SU-DHL-6 (cell line): ENCODE measurements around the gene KRTAP10-5.

Experiments used
- H2AFZ ChIP-seq: fragments of 200-600 bp; sonication (generic); 2 replicates; pipeline ENCODE4 v1.6.1; 2014; ENCODE audit warnings: low read depth, mild to moderate bottlenecking, moderate library complexity, mixed read lengths, antibody characterized with exemption, low read length; ENCODE audit not compliant: severe bottlenecking
- H3F3A ChIP-seq: fragments of 200-600 bp; shearing (Covaris generic); 2 replicates; pipeline ENCODE4 v1.6.0; 2016; ENCODE audit warnings: antibody characterized with exemption, mild to moderate bottlenecking; ENCODE audit not compliant: insufficient read depth
- H3K27ac ChIP-seq: fragments of 200-600 bp; sonication (generic); 2 replicates; pipeline ENCODE4 v1.5.1; 2016; ENCODE audit warnings: low read depth, mild to moderate bottlenecking, low read length, moderate library complexity, mixed read lengths
- H3K27me3 ChIP-seq: fragments of 200-600 bp; sonication (generic), shearing (Covaris generic); 2 replicates; pipeline ENCODE4 v1.6.0; 2014; ENCODE audit warnings: mild to moderate bottlenecking, low read length
- H3K36me3 ChIP-seq: fragments of 200-600 bp; sonication (generic); 2 replicates; pipeline ENCODE4 v1.6.1; 2014; ENCODE audit warnings: mild to moderate bottlenecking, low read length, mixed read lengths
- H3K4me2 ChIP-seq: fragments of 300-600, 200-600 bp; shearing (Covaris generic), sonication (generic); 2 replicates; pipeline ENCODE4 v1.6.0; 2014; ENCODE audit warnings: low read length, low read depth, mild to moderate bottlenecking; ENCODE audit not compliant: poor library complexity, severe bottlenecking
- H3K4me3 ChIP-seq: fragments of 200-600 bp; sonication (generic); 2 replicates; pipeline ENCODE4 v1.5.1; 2014; ENCODE audit warnings: antibody characterized with exemption, low read length, mild to moderate bottlenecking, mixed read lengths; ENCODE audit not compliant: insufficient read depth, poor library complexity, severe bottlenecking
- H3K79me2 ChIP-seq: fragments of 200-600 bp; sonication (generic); 2 replicates; pipeline ENCODE4 v1.6.1; 2014; ENCODE audit warnings: mild to moderate bottlenecking, low read length, moderate library complexity; ENCODE audit not compliant: insufficient read depth
- H3K9ac ChIP-seq: fragments of 200-600 bp; sonication (generic); 2 replicates; pipeline ENCODE4 v1.7.0; 2014; ENCODE audit warnings: mild to moderate bottlenecking, low read length
- H3K9me2 ChIP-seq: fragments of 200-600 bp; sonication (generic); replicated peaks from 2 replicates; pipeline ENCODE4 v1.6.1; 2014; ENCODE audit warnings: low read length; ENCODE audit not compliant: insufficient read depth
- H3K9me3 ChIP-seq: fragments of 200-600 bp; sonication (generic); 2 replicates; pipeline ENCODE4 v1.6.1; 2014; ENCODE audit warnings: low read length, mixed read lengths; ENCODE audit not compliant: insufficient read depth
- H4K20me1 ChIP-seq: fragments of 200-600 bp; sonication (generic); 2 replicates; pipeline ENCODE4 v1.6.1; 2014; ENCODE audit warnings: low read depth, mild to moderate bottlenecking, antibody characterized with exemption, low read length, moderate library complexity, mixed read lengths
- CTCF ChIP-seq: fragments of 200-600 bp; sonication (generic); IDR thresholded peaks from one replicate; pipeline ENCODE4 v1.5.1; 2017; ENCODE audit warnings: antibody characterized with exemption, mild to moderate bottlenecking, low read length, moderate library complexity; ENCODE audit not compliant: insufficient read depth, poor library complexity, severe bottlenecking
- EZH2phosphoT487 ChIP-seq: fragments of 200-600 bp; sonication (generic), shearing (Covaris generic); conservative IDR thresholded peaks from 2 replicates; pipeline ENCODE4 v1.6.1; 2018; ENCODE audit warnings: mild to moderate bottlenecking, antibody characterized with exemption, low read length, moderate library complexity, mixed read lengths

The KRTAP10-5 gene

DNA sequence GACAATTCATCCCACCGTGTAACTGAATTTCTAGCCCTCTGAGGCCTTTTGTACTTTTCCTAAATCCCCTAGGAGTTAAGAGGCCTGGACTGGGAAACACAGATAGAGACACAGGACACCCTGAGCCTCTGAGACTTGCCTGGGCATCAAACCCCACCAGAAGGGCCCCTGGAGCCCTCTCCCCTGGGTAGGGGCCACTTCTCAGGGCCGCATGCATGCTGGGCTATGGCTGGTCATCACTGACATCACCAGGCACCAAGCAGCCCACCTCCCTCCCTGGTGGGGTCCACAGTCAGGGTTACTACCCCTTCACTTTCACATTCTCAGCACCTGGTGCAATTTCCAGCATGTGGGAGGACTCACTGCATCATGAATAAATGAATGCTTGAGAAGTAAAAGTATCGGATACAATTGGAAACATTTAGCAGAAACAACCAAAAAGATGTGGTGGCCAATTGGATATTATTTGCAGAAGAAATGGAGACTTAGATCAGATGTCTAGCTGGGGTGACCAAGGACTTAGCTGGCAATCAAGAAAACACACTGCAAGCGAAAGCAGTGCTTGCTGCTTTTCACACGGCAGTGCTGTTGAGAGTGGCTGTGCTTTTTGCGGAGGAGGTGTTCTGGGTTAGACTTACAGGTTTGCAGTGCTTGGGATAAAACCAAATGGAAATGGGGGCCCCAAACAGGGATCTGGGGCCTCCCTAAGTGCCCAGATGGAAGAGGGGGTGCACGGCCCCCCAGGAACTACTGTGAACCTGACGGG lies 19.0 kb upstream of the KRTAP10-5 start:
- no peaks in the 10 kb centered on the region for H3K9me3 ChIP-seq
- no peak overlapping the region for H3K9ac ChIP-seq
- no peaks in the 10 kb centered on the region for H3K9me2 ChIP-seq
- H3K27me3 ChIP-seq, result no peaks in the 10 kb centered on the region
- no peak overlapping the region for H2AFZ ChIP-seq
- no peak overlapping the region for H3K4me3 ChIP-seq
- no peaks in the 10 kb centered on the region for H3K79me2 ChIP-seq
- H3F3A ChIP-seq, result no peaks in the 10 kb centered on the region
- H4K20me1 ChIP-seq, result no peaks in the 10 kb centered on the region
- H3K4me2 ChIP-seq, result no peak overlapping the region
- H3K27ac ChIP-seq, result no peak overlapping the region
- no peaks in the 10 kb centered on the region for H3K36me3 ChIP-seq
- TF ChIP-seq EZH2phosphoT487, result no peak
- no peak for TF ChIP-seq CTCF

GRCh38 chr21:44598061-44598460 lies 17.7 kb upstream of the KRTAP10-5 start:
- H4K20me1 ChIP-seq, result no peaks in the 10 kb centered on the region
- TF ChIP-seq EZH2phosphoT487 (no peak), CTCF (no peak)
- H3F3A ChIP-seq, result no peaks in the 10 kb centered on the region
- no peaks in the 10 kb centered on the region for H3K9me2 ChIP-seq
- no peak overlapping the region for H3K27ac ChIP-seq
- no peak overlapping the region for H3K4me3 ChIP-seq
- H3K4me2 ChIP-seq, result no peak overlapping the region
- H2AFZ ChIP-seq, result no peak overlapping the region
- no peaks in the 10 kb centered on the region for H3K27me3 ChIP-seq
- no peaks in the 10 kb centered on the region for H3K79me2 ChIP-seq
- no peak overlapping the region for H3K9ac ChIP-seq
- H3K9me3 ChIP-seq, result no peaks in the 10 kb centered on the region
- H3K36me3 ChIP-seq, result no peaks in the 10 kb centered on the region

GRCh38 chr21:44596068-44596725 lies 15.8 kb upstream of the KRTAP10-5 start:
- no peak overlapping the region for H3K9ac ChIP-seq

More at GRCh38 chr21:44596068-44596725, 15.8 kb upstream of the KRTAP10-5 start:
- Histone ChIP-seq H3K9me3 (no peaks in the 10 kb centered on the region), H3K4me3 (no peak overlapping the region), H3K36me3 (no peaks in the 10 kb centered on the region), H3K9me2 (no peaks in the 10 kb centered on the region), H3F3A (no peaks in the 10 kb centered on the region), H3K27ac (no peak overlapping the region), H4K20me1 (no peaks in the 10 kb centered on the region), H3K79me2 (no peaks in the 10 kb centered on the region), H3K4me2 (no peak overlapping the region), H2AFZ (no peak overlapping the region), H3K27me3 (no peaks in the 10 kb centered on the region)
- no peak for TF ChIP-seq EZH2phosphoT487
- no peak for TF ChIP-seq CTCF
